Measurements from ENCODE around the gene PDIA2.
A peak's percentile ranks its signal among the peaks of the same experiment; 100 is the strongest.

PDIA2 gene

GRCh38 chr16:273547-274421 is 9.2 kb upstream of the PDIA2 start:
- no peak overlapping the region for H2BK5ac ChIP-seq (ENCODE audit: low read depth, low read length, poor library complexity, severe bottlenecking)
- peaks cover 10% of the 10 kb centered on the region for H3K4me1 ChIP-seq (ENCODE audit: control insufficient read depth, insufficient read depth, low read depth, low read length)
- H3K79me1 ChIP-seq (replicated peaks; ENCODE audit: low read length, poor library complexity, severe bottlenecking) = no peaks in the 10 kb centered on the region
- H2BK12ac ChIP-seq (ENCODE audit: low read length in 2 of 2) = no peak overlapping the region
- no peak overlapping the region for H3K18ac ChIP-seq (ENCODE audit: low read depth in 1 of 2, low read length in 2 of 2)
- no peak overlapping the region for H4K8ac ChIP-seq (ENCODE audit: low read length)
- H3K27ac ChIP-seq (ENCODE audit: low read length, poor library complexity, severe bottlenecking) = no peak overlapping the region
- H2BK120ac ChIP-seq (ENCODE audit: low read depth, low read length) = no peak overlapping the region
- no peak overlapping the region for H3K4me2 ChIP-seq (ENCODE audit: low read length, poor library complexity, severe bottlenecking)
- no peak overlapping the region for H3K14ac ChIP-seq (ENCODE audit: low read length in 2 of 2)
- H2AK5ac ChIP-seq (ENCODE audit: low read length, severe bottlenecking) = no peak overlapping the region
- H3K4me3 ChIP-seq (ENCODE audit: insufficient read depth in 1 of 2, low read depth in 1 of 2, low read length in 2 of 2) = no peak overlapping the region
- no peak overlapping the region for H3K4ac ChIP-seq (ENCODE audit: low read depth in 1 of 2, low read length in 2 of 2)
- WGBS = 91% methylated on average over 20 of the region's 30 CpGs
- H3K23ac ChIP-seq (ENCODE audit: low read length in 2 of 2) = no peak overlapping the region
- H3K9me3 ChIP-seq (ENCODE audit: control insufficient read depth, low read length) = no peaks in the 10 kb centered on the region
- H2BK15ac ChIP-seq (ENCODE audit: low read depth, poor library complexity, severe bottlenecking) = no peak overlapping the region
- no peaks in the 10 kb centered on the region for H3K36me3 ChIP-seq (ENCODE audit: control insufficient read depth in 1 of 2, insufficient read depth in 2 of 2, low read depth in 1 of 2, low read length in 2 of 2)
- no peak overlapping the region for H2AFZ ChIP-seq (ENCODE audit: low read depth, low read length)
- H3K27me3 ChIP-seq (ENCODE audit: control insufficient read depth in 1 of 2, insufficient read depth in 1 of 2, low read length in 2 of 2) = peaks cover 21 to 54% of the 10 kb centered on the region in 2 experiments
- H4K91ac ChIP-seq (ENCODE audit: low read length) = no peak overlapping the region
- no peak for DNase-seq
- H3K9ac ChIP-seq (ENCODE audit: low read length) = no peak overlapping the region

- Histone ChIP-seq H3K4me1 (ENCODE audit: control insufficient read depth, insufficient read depth, low read depth, low read length) (peaks cover 14% of the 10 kb centered on the region), H3K4me3 (ENCODE audit: insufficient read depth in 1 of 2, low read depth in 1 of 2, low read length in 2 of 2) (peak overlapping the region; percentile 30 to 74), H3K36me3 (ENCODE audit: control insufficient read depth in 1 of 2, insufficient read depth in 2 of 2, low read depth in 1 of 2, low read length in 2 of 2) (no peaks in the 10 kb centered on the region), H3K23ac (ENCODE audit: low read length in 2 of 2) (no peak overlapping the region), H2BK12ac (ENCODE audit: low read length in 2 of 2) (no peak overlapping the region), H2BK120ac (ENCODE audit: low read depth, low read length) (no peak overlapping the region), H3K18ac (ENCODE audit: low read depth in 1 of 2, low read length in 2 of 2) (peak overlapping the region in 1 of 2 experiments; percentile 23), H3K27ac (ENCODE audit: low read length, poor library complexity, severe bottlenecking) (no peak overlapping the region), H4K8ac (ENCODE audit: low read length) (peak overlapping the region; percentile 66), H2BK5ac (ENCODE audit: low read depth, low read length, poor library complexity, severe bottlenecking) (no peak overlapping the region), H3K27me3 (ENCODE audit: control insufficient read depth in 1 of 2, insufficient read depth in 1 of 2, low read length in 2 of 2) (peaks cover 31 to 56% of the 10 kb centered on the region in 2 experiments), H4K91ac (ENCODE audit: low read length) (peak overlapping the region; percentile 82), H3K14ac (ENCODE audit: low read length in 2 of 2) (peak overlapping the region in 1 of 2 experiments; percentile 6), H2AK5ac (ENCODE audit: low read length, severe bottlenecking) (no peak overlapping the region), H3K9ac (ENCODE audit: low read length) (no peak overlapping the region), H3K4ac (ENCODE audit: low read depth in 1 of 2, low read length in 2 of 2) (no peak overlapping the region), H3K79me1 (replicated peaks; ENCODE audit: low read length, poor library complexity, severe bottlenecking) (no peaks in the 10 kb centered on the region), H2AFZ (ENCODE audit: low read depth, low read length) (peak overlapping the region; percentile 58), H2BK15ac (ENCODE audit: low read depth, poor library complexity, severe bottlenecking) (no peak overlapping the region), H3K4me2 (ENCODE audit: low read length, poor library complexity, severe bottlenecking) (peak overlapping the region; percentile 81), H3K9me3 (ENCODE audit: control insufficient read depth, low read length) (no peaks in the 10 kb centered on the region)
- DNase-seq = no peak
- 9% methylated on average over 21 of the region's 58 CpGs for WGBS
These were observed 7.8 kb upstream of the PDIA2 start for GRCh38 chr16:275041-275641.

- H3K36me3 ChIP-seq (ENCODE audit: control insufficient read depth in 1 of 2, insufficient read depth in 2 of 2, low read depth in 1 of 2, low read length in 2 of 2) = no peaks in the 10 kb centered on the region
- no peak for DNase-seq
- H2BK120ac ChIP-seq (ENCODE audit: low read depth, low read length) = no peak within 1 kb of the TSS
- peaks cover 19% of the 10 kb centered on the region for H3K4me1 ChIP-seq (ENCODE audit: control insufficient read depth, insufficient read depth, low read depth, low read length)
- no peak within 1 kb of the TSS for H3K23ac ChIP-seq (ENCODE audit: low read length in 2 of 2)
- H3K27me3 ChIP-seq (ENCODE audit: control insufficient read depth in 1 of 2, insufficient read depth in 1 of 2, low read length in 2 of 2) = peaks cover 32 to 54% of the 10 kb centered on the region in 2 experiments
- H3K14ac ChIP-seq (ENCODE audit: low read length in 2 of 2) = peak within 1 kb of the TSS in 1 of 2 experiments; percentile 6
- H3K4me2 ChIP-seq (ENCODE audit: low read length, poor library complexity, severe bottlenecking) = peak within 1 kb of the TSS; percentile 81
- H3K27ac ChIP-seq (ENCODE audit: low read length, poor library complexity, severe bottlenecking) = no peak within 1 kb of the TSS
- H3K79me1 ChIP-seq (replicated peaks; ENCODE audit: low read length, poor library complexity, severe bottlenecking) = no peaks in the 10 kb centered on the region
- no peak within 1 kb of the TSS for H2BK12ac ChIP-seq (ENCODE audit: low read length in 2 of 2)
- H3K9ac ChIP-seq (ENCODE audit: low read length) = no peak within 1 kb of the TSS
- peak within 1 kb of the TSS; percentile 82 for H4K91ac ChIP-seq (ENCODE audit: low read length)
- H2AK5ac ChIP-seq (ENCODE audit: low read length, severe bottlenecking) = no peak within 1 kb of the TSS
- H3K4ac ChIP-seq (ENCODE audit: low read depth in 1 of 2, low read length in 2 of 2) = no peak within 1 kb of the TSS
- no peak within 1 kb of the TSS for H2BK5ac ChIP-seq (ENCODE audit: low read depth, low read length, poor library complexity, severe bottlenecking)
- peak within 1 kb of the TSS; percentile 68 for H2BK15ac ChIP-seq (ENCODE audit: low read depth, poor library complexity, severe bottlenecking)
- 14% methylated on average over 30 of the region's 56 CpGs for WGBS
- H4K8ac ChIP-seq (ENCODE audit: low read length) = peak within 1 kb of the TSS; percentile 70
- peak within 1 kb of the TSS; percentile 58 for H2AFZ ChIP-seq (ENCODE audit: low read depth, low read length)
- peak within 1 kb of the TSS in 1 of 2 experiments; percentile 23 for H3K18ac ChIP-seq (ENCODE audit: low read depth in 1 of 2, low read length in 2 of 2)
- H3K4me3 ChIP-seq (ENCODE audit: insufficient read depth in 1 of 2, low read depth in 1 of 2, low read length in 2 of 2) = peak within 1 kb of the TSS; percentile 41 to 74
- no peaks in the 10 kb centered on the region for H3K9me3 ChIP-seq (ENCODE audit: control insufficient read depth, low read length)
These were observed 7.2 kb upstream of the PDIA2 start, which contains the start of gene RGS11 for GRCh38 chr16:275786-276232. Gene RGS11 (minus strand): TSS chr16:275944. CDS start chr16:275911, 33 bp downstream.

- no peak overlapping the region for H2BK15ac ChIP-seq (ENCODE audit: low read depth, poor library complexity, severe bottlenecking)
- H3K79me1 ChIP-seq (replicated peaks; ENCODE audit: low read length, poor library complexity, severe bottlenecking) = no peaks in the 10 kb centered on the region
- H3K27ac ChIP-seq (ENCODE audit: low read length, poor library complexity, severe bottlenecking) = no peak overlapping the region
- H3K9me3 ChIP-seq (ENCODE audit: control insufficient read depth, low read length) = no peaks in the 10 kb centered on the region
- no peak overlapping the region for H3K4me3 ChIP-seq (ENCODE audit: insufficient read depth in 1 of 2, low read depth in 1 of 2, low read length in 2 of 2)
- no peak overlapping the region for H3K14ac ChIP-seq (ENCODE audit: low read length in 2 of 2)
- no peak overlapping the region for H2BK120ac ChIP-seq (ENCODE audit: low read depth, low read length)
- no peak overlapping the region for H4K91ac ChIP-seq (ENCODE audit: low read length)
- 86% methylated on average over 20 of the region's 20 CpGs for WGBS
- no peak overlapping the region for H3K4ac ChIP-seq (ENCODE audit: low read depth in 1 of 2, low read length in 2 of 2)
- no peak overlapping the region for H2AK5ac ChIP-seq (ENCODE audit: low read length, severe bottlenecking)
- no peak overlapping the region for H3K18ac ChIP-seq (ENCODE audit: low read depth in 1 of 2, low read length in 2 of 2)
- H2BK12ac ChIP-seq (ENCODE audit: low read length in 2 of 2) = no peak overlapping the region
- H3K4me2 ChIP-seq (ENCODE audit: low read length, poor library complexity, severe bottlenecking) = no peak overlapping the region
- no peak overlapping the region for H4K8ac ChIP-seq (ENCODE audit: low read length)
- H3K23ac ChIP-seq (ENCODE audit: low read length in 2 of 2) = no peak overlapping the region
- H2BK5ac ChIP-seq (ENCODE audit: low read depth, low read length, poor library complexity, severe bottlenecking) = no peak overlapping the region
- DNase-seq = no peak
- peaks cover 23% of the 10 kb centered on the region for H3K4me1 ChIP-seq (ENCODE audit: control insufficient read depth, insufficient read depth, low read depth, low read length)
- no peaks in the 10 kb centered on the region for H3K36me3 ChIP-seq (ENCODE audit: control insufficient read depth in 1 of 2, insufficient read depth in 2 of 2, low read depth in 1 of 2, low read length in 2 of 2)
- H2AFZ ChIP-seq (ENCODE audit: low read depth, low read length) = no peak overlapping the region
- H3K9ac ChIP-seq (ENCODE audit: low read length) = no peak overlapping the region
- H3K27me3 ChIP-seq (ENCODE audit: control insufficient read depth in 1 of 2, insufficient read depth in 1 of 2, low read length in 2 of 2) = peaks cover 40 to 54% of the 10 kb centered on the region in 2 experiments
These were observed 6.4 kb upstream of the PDIA2 start for GRCh38 chr16:276426-277077.
